MM.1S (cell line): ENCODE data around the gene AAK1.
A peak's percentile ranks its signal among the peaks of the same experiment; 100 is the strongest.

ENCODE experiments used
- DNase-seq: peaks from one replicate; pipeline ENCODE4 v3.0.0-alpha.2; 2015
- H2AFZ ChIP-seq: fragments of 300-600 bp; sonication (generic); 2 replicates; pipeline ENCODE4 v1.6.0; 2016; ENCODE audit warnings: antibody characterized with exemption, low read length
- H3F3A ChIP-seq: fragments of 300-600 bp; sonication (generic); 2 replicates; pipeline ENCODE4 v1.6.1; 2016; ENCODE audit warnings: mild to moderate bottlenecking, antibody characterized with exemption, low read length, moderate library complexity, mixed read lengths; ENCODE audit not compliant: insufficient read depth
- H3K27ac ChIP-seq: fragments of 300-600 bp; sonication (generic); 2 replicates; pipeline ENCODE4 v1.5.1; 2016; ENCODE audit warnings: mild to moderate bottlenecking, low read length
- H3K27me3 ChIP-seq: fragments of 300-600 bp; sonication (generic); replicated peaks from 2 replicates; pipeline ENCODE4 v1.6.0; 2016; ENCODE audit warnings: low read length; ENCODE audit not compliant: insufficient read depth
- H3K36me3 ChIP-seq: fragments of 300-600 bp; sonication (generic); replicated peaks from 2 replicates; pipeline ENCODE4 v1.6.1; 2016; ENCODE audit warnings: mild to moderate bottlenecking, low read length, mixed read lengths; ENCODE audit not compliant: insufficient read depth
- H3K4me1 ChIP-seq: fragments of 300-600 bp; sonication (generic); 2 replicates; pipeline ENCODE4 v1.6.1; 2016; ENCODE audit warnings: low read length, mixed read lengths
- H3K4me2 ChIP-seq: fragments of 300-600 bp; sonication (generic); 2 replicates; pipeline ENCODE4 v1.6.0; 2016; ENCODE audit warnings: low read depth, low read length
- H3K4me3 ChIP-seq: fragments of 300-600 bp; sonication (generic); 2 replicates; pipeline ENCODE4 v1.5.1; 2016; ENCODE audit warnings: low read length, mixed read lengths
- H3K79me2 ChIP-seq: fragments of 300-600 bp; sonication (generic); 2 replicates; pipeline ENCODE4 v1.6.1; 2016; ENCODE audit warnings: mixed run types, low read length, mixed read lengths
- H3K9ac ChIP-seq: fragments of 300-600 bp; sonication (generic); 2 replicates; pipeline ENCODE4 v1.6.1; 2016; ENCODE audit warnings: low read length, mixed read lengths
- H3K9me2 ChIP-seq: fragments of 300-600 bp; sonication (generic); replicated peaks from 2 replicates; pipeline ENCODE4 v1.6.1; 2016; ENCODE audit warnings: mild to moderate bottlenecking, low read length, mixed read lengths; ENCODE audit not compliant: insufficient read depth
- H3K9me3 ChIP-seq: fragments of 300-600 bp; sonication (generic); replicated peaks from 2 replicates; pipeline ENCODE4 v1.6.1; 2016; ENCODE audit warnings: mild to moderate bottlenecking, low read length, mixed read lengths; ENCODE audit not compliant: insufficient read depth
- H4K20me1 ChIP-seq: fragments of 300-600 bp; sonication (generic); 2 replicates; pipeline ENCODE4 v1.6.1; 2016; ENCODE audit warnings: mild to moderate bottlenecking, low read length, moderate library complexity, mixed read lengths; ENCODE audit not compliant: insufficient read depth
- CTCF ChIP-seq: fragments of 300-600 bp; sonication (generic); IDR thresholded peaks from 2 replicates; pipeline ENCODE4 v1.5.1; 2016; ENCODE audit warnings: antibody characterized with exemption, low read length, mixed read lengths
- EZH2 ChIP-seq: fragments of 300-600 bp; sonication (generic); optimal IDR thresholded peaks from 2 replicates; pipeline ENCODE3; 2017; ENCODE audit warnings: low read depth, mild to moderate bottlenecking, antibody characterized with exemption, low read length, mixed read lengths
- EZH2phosphoT487 ChIP-seq: fragments of 300-600 bp; sonication (generic); IDR thresholded peaks from 2 replicates; pipeline ENCODE4 v1.6.1; 2018; ENCODE audit warnings: antibody characterized with exemption, low read length

AAK1 gene

GRCh38 chr2:69491864-69492263 is 151.7 kb downstream of the AAK1 start:
- H3K4me2 ChIP-seq: peak overlapping the region; percentile 43; the same call in 1 of the 2 replicates

DNA sequence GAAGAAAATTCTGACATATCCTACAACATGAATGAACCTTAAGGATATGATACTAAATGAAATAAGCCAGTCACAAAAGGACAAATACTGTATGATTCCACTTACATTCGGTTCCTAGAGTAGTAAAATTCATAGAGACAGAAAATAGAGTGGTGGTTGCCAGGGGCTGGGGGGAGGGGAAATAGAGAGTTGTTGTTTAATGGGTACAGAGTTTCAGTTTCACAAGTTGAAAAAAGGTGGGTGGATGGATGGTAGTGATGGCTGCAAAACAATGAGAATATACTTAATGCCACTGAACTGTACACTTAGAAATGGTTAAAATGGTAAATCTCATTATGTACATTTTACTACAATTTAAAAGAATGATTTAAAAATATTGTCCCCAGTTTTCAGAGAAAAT is 153.1 kb downstream of the AAK1 start:
- H3K4me3 ChIP-seq: no peak overlapping the region
- peak; percentile 79 for DNase-seq
- H2AFZ ChIP-seq: no peak overlapping the region
- H3K79me2 ChIP-seq: no peaks in the 10 kb centered on the region
- TF ChIP-seq CTCF: no peak
- no peaks in the 10 kb centered on the region for H4K20me1 ChIP-seq
- H3F3A ChIP-seq: peaks cover 15% of the 10 kb centered on the region; the same call in 1 of the 2 replicates
- no peaks in the 10 kb centered on the region for H3K9me3 ChIP-seq
- H3K27ac ChIP-seq: peak overlapping the region; percentile 50; the same call in 1 of the 2 replicates
- no peaks in the 10 kb centered on the region for H3K36me3 ChIP-seq
- peaks cover 32% of the 10 kb centered on the region for H3K4me1 ChIP-seq
- no peak overlapping the region for H3K9ac ChIP-seq
- no peaks in the 10 kb centered on the region for H3K9me2 ChIP-seq
- no peaks in the 10 kb centered on the region for H3K27me3 ChIP-seq
- H3K4me2 ChIP-seq: peak overlapping the region; percentile 67

More at GRCh38 chr2:69491864-69492263, 151.7 kb downstream of the AAK1 start:
- peaks cover 15% of the 10 kb centered on the region; the same call in 1 of the 2 replicates for H3F3A ChIP-seq
- H3K9ac ChIP-seq: no peak overlapping the region
- peak overlapping the region; percentile 50; the same call in 1 of the 2 replicates for H3K27ac ChIP-seq
- no peaks in the 10 kb centered on the region for H3K9me3 ChIP-seq
- no peak overlapping the region for H3K4me3 ChIP-seq
- H2AFZ ChIP-seq: no peak overlapping the region
- no peaks in the 10 kb centered on the region for H3K9me2 ChIP-seq
- peaks cover 32% of the 10 kb centered on the region for H3K4me1 ChIP-seq
- no peaks in the 10 kb centered on the region for H3K27me3 ChIP-seq
- TF ChIP-seq EZH2phosphoT487 (no peak), EZH2 (no peak), CTCF (no peak)
- DNase-seq: peak; percentile 20
- no peaks in the 10 kb centered on the region for H4K20me1 ChIP-seq
- no peaks in the 10 kb centered on the region for H3K79me2 ChIP-seq
- no peaks in the 10 kb centered on the region for H3K36me3 ChIP-seq

GRCh38 chr2:69489793-69490192 is 153.7 kb downstream of the AAK1 start:
- Histone ChIP-seq H3K27me3 (no peaks in the 10 kb centered on the region), H3K4me1 (peaks cover 32% of the 10 kb centered on the region), H4K20me1 (no peaks in the 10 kb centered on the region), H3K27ac (peak overlapping the region; percentile 50; the same call in 1 of the 2 replicates), H3K36me3 (no peaks in the 10 kb centered on the region), H3K79me2 (no peaks in the 10 kb centered on the region), H3F3A (peaks cover 15% of the 10 kb centered on the region; the same call in 1 of the 2 replicates), H3K9ac (no peak overlapping the region), H3K9me2 (no peaks in the 10 kb centered on the region), H3K4me2 (peak overlapping the region; percentile 67), H2AFZ (no peak overlapping the region), H3K9me3 (no peaks in the 10 kb centered on the region), H3K4me3 (no peak overlapping the region)
- no peak for TF ChIP-seq EZH2phosphoT487
- TF ChIP-seq CTCF: no peak
- no peak for TF ChIP-seq EZH2
- no peak for DNase-seq
